Activated T-helper 1 cell treated with anti-CD3 and anti-CD28 coated beads, Interleukin-12 subunit alpha, Interleukin-12 subunit beta, Interleukin-2, Interleukin-4 antibody, amounts not matched to agents 30 ng/mL and 10 ng/mL and 1 ng/mL, durations not matched to agents 14 hours and 24 hours and 36 hours (primary cell): ENCODE data around the gene ARSI. TPM values are rescaled to one million over a fixed set of nuclear protein-coding genes. Genes with fewer than 3 reads are reported as not detected.
A peak's percentile ranks its signal among the peaks of the same experiment; 100 is the strongest.

Experiments used
- DNase-seq: peaks from one replicate; pipeline ENCODE4 v3.0.0; 2021; ENCODE audit warnings: low spot score
- H3K27ac Mint-ChIP-seq: one replicate; pipeline ENCODE4 v1.8.0; 2021; ENCODE audit warnings: mild to moderate bottlenecking, mixed read lengths
- H3K27me3 Mint-ChIP-seq: one replicate; pipeline ENCODE4 v1.8.0; 2022; ENCODE audit warnings: mild to moderate bottlenecking, moderate library complexity, mixed read lengths; ENCODE audit not compliant: insufficient read depth
- H3K36me3 Mint-ChIP-seq: one replicate; pipeline ENCODE4 v1.8.0; 2021; ENCODE audit warnings: low read depth, mixed read lengths
- H3K4me1 Mint-ChIP-seq: one replicate; pipeline ENCODE4 v1.8.0; 2021; ENCODE audit warnings: low read depth, mixed read lengths
- H3K4me3 Mint-ChIP-seq: one replicate; pipeline ENCODE4 v1.8.0; 2021; ENCODE audit warnings: mild to moderate bottlenecking, moderate library complexity, mixed read lengths
- H3K9me3 Mint-ChIP-seq: one replicate; pipeline ENCODE4 v1.8.0; 2021; ENCODE audit warnings: mixed read lengths
- intact Hi-C: fragments of 100-400 bp; cut with micrococcal nuclease; formaldehyde crosslinking; loops from one replicate; pipeline ENCODE4 v1.15.1; 2024
- total RNA-seq: library from RNA; stranded (reverse); gene quantifications from 2 replicates; pipeline ENCODE4 v1.2.3, GENCODE V29; 2022

ARSI gene
- total RNA-seq, 1 donor from 2014 or later: not detected

DNA sequence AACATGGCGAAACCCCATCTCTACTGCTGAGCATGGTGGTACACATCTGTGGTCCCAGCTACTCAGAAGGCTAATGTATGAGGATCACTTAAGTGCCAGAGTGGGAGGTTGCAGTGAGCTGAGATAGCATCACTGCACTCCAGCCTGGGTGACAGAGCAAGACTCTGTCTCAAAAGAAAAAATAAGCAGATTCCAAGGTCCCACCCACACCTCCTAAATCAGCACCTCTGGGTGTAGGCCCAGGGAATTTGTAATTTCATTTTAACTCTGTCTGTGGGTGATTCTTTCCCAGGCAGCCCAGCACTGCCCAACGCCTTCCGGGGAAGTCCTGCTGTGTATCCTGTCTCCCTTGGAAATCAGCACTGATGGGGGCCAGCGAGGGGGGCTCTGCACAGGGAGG, 25.7 kb downstream of the ARSI start:
- Mint-ChIP-seq H3K4me1 (no peaks in the 10 kb centered on the region), H3K9me3 (no peaks in the 10 kb centered on the region), H3K4me3 (no peak overlapping the region), H3K27me3 (peaks cover 13% of the 10 kb centered on the region), H3K27ac (no peak overlapping the region), H3K36me3 (no peaks in the 10 kb centered on the region)
- DNase-seq: no peak
- intact Hi-C loops: no loop called here

DNA sequence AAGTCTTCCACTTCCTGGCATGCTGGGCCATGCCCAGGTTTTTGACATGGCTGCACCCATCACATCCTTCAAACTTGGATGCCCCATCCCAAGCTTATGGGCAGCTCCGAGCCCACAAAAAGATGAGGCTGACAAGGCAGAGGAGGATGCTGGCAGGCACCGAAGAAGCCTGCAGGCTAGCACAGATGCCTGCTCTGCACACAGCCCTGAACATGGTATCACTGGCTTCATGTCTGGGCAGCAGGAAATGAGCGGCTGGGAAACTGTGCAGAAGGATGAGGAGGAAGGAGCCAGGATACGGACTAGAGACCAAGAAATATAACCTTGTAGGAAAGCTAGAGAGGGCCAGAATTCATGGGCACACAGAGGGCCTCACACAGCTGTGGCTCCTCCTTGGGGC, 27.9 kb downstream of the ARSI start:
- peaks cover 16% of the 10 kb centered on the region for H3K27me3 Mint-ChIP-seq
- H3K4me3 Mint-ChIP-seq: no peak overlapping the region
- H3K9me3 Mint-ChIP-seq: no peaks in the 10 kb centered on the region
- intact Hi-C loops: no loop called here
- no peak for DNase-seq
- no peak overlapping the region for H3K27ac Mint-ChIP-seq
- H3K4me1 Mint-ChIP-seq: no peaks in the 10 kb centered on the region
- no peaks in the 10 kb centered on the region for H3K36me3 Mint-ChIP-seq

DNA sequence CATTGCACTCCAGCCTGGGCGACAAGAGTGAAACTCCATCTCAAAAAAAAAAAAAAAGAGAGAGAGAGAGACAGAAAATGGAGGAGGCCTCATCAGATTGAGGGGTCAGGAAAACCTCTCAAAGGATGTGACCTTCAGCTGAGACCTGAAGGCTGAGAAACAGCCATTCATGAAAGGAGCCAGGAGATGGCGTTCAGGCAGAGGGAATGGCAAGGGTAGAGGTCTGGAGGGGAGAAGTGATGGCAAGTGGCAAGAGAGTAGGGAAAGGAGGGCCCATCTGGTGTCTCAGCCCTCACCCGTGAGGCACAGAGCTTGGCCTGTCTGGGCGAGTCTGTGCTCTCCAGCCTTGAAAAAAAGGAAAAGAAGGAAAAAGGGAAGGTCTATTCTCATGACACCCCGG, 30.2 kb downstream of the ARSI start:
- H3K9me3 Mint-ChIP-seq: no peaks in the 10 kb centered on the region
- H3K4me1 Mint-ChIP-seq: no peaks in the 10 kb centered on the region
- peaks cover 14% of the 10 kb centered on the region for H3K27me3 Mint-ChIP-seq
- no peak overlapping the region for H3K4me3 Mint-ChIP-seq
- no peak overlapping the region for H3K27ac Mint-ChIP-seq
- no peak for DNase-seq
- H3K36me3 Mint-ChIP-seq: no peaks in the 10 kb centered on the region
- intact Hi-C loops: loop anchor here (1.0 kb wide), 1 partner anchor 164 kb away; no protein-coding TSS in a partner anchor

DNA sequence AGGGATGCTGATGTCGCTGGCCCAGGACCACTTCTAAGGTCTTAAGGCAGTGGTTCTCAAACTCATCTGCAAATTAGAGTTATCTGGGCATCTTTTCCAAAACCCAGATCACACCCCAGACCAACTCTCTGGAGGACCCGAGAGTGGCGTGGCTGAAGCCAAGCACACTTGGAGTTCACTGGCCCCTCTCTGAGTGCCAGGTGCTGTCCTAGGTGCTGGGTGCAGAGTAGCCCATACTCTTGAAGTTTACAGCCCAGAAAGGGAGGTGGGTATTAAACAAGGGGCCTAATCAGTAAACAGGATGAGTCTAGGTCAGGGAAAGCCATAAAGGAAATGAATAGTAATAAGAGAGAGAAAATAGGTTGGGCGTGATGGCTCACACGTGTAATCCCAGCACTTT, 30.8 kb downstream of the ARSI start:
- Mint-ChIP-seq H3K27ac (no peak overlapping the region), H3K27me3 (peaks cover 14% of the 10 kb centered on the region), H3K9me3 (no peaks in the 10 kb centered on the region), H3K4me3 (no peak overlapping the region), H3K36me3 (no peaks in the 10 kb centered on the region), H3K4me1 (no peaks in the 10 kb centered on the region)
- no peak for DNase-seq
- intact Hi-C loops: loop anchor here (1.0 kb wide), 1 partner anchor 164 kb away; no protein-coding TSS in a partner anchor

DNA sequence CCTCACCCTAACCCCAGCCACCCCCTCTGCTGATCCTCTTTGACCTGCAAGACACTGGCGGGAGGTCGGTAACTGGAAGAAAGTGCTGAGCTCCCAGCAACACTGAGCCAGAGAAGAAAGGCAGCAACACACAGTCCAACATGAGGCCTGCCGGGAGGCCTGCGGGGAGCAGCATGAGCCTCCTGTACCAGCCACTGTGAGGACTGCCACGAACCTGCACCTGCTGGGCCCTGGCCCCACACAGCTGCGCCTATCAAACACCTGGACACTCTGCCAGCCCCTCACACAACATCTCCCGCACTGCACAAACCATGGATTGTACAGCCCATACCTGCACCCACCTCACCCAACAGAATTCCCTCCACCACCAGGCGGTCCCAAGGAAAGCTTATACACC, 31.4 kb downstream of the ARSI start:
- H3K27ac Mint-ChIP-seq: no peak overlapping the region
- no peak overlapping the region for H3K4me3 Mint-ChIP-seq
- H3K36me3 Mint-ChIP-seq: no peaks in the 10 kb centered on the region
- no peaks in the 10 kb centered on the region for H3K9me3 Mint-ChIP-seq
- no peak for DNase-seq
- peaks cover 10% of the 10 kb centered on the region for H3K27me3 Mint-ChIP-seq
- H3K4me1 Mint-ChIP-seq: no peaks in the 10 kb centered on the region
- intact Hi-C loops: no loop called here

DNA sequence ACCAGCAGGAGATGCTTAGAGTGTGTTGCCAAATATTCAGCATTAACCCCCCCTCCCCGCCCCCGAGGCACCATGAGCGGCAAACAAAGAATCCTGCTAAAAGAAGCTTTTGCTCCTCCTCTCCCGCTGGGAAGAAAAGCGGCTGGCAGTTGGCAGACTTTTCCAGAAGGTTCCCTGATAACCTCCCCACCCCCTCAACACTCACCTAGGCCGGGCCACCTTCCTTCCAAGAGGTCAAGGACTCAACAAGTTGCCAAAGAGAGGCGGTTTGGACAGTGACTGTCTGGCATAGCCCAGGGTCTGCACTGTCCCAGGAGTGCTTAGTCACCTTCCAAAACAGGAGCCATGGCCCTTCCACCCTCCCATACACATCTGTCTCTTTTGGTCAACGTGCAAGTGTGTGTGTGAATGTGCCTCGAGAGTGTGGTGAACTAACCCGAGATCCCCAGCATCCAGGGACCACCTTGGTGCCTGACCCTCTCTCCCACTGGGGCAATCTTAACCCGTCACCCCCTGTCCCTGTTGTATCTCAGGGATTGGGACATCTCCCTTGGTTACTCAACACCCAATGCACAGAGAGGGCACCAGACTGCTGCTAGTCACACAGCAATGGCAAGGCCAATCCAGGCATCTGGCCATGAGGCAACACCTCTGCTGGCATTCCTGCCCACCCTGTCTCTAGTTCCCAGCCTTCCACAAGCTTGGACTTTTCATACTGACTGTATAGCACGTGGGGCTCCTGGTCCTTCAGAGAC, 32.0 kb downstream of the ARSI start:
- Mint-ChIP-seq H3K36me3 (no peaks in the 10 kb centered on the region), H3K27me3 (peaks cover 6% of the 10 kb centered on the region), H3K27ac (no peak overlapping the region), H3K4me1 (no peaks in the 10 kb centered on the region), H3K4me3 (no peak overlapping the region), H3K9me3 (no peaks in the 10 kb centered on the region)
- intact Hi-C loops: no loop called here
- DNase-seq: no peak

DNA sequence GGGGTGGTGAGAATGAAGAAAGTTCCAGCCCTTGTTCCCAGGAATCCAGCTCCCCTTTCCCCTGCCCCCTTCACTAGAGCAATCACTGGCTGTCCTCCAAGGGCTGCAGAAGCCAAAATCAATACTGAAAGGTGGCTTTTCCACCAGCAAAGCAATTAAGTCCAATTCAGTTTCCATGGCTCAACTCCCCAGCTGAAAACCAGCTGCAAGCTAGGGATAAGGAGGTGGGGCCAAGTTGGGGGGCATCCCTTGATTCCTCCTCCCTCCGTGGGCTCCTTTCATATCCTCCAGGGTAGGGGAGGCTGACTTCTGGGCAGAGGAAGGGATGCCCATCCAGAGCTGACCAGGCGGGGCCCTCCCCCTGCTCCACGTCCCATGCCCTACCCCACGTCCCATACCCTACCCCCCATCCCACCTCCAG, 35.8 kb downstream of the ARSI start:
- intact Hi-C loops: no loop called here
- H3K27ac Mint-ChIP-seq: no peak overlapping the region

DNA sequence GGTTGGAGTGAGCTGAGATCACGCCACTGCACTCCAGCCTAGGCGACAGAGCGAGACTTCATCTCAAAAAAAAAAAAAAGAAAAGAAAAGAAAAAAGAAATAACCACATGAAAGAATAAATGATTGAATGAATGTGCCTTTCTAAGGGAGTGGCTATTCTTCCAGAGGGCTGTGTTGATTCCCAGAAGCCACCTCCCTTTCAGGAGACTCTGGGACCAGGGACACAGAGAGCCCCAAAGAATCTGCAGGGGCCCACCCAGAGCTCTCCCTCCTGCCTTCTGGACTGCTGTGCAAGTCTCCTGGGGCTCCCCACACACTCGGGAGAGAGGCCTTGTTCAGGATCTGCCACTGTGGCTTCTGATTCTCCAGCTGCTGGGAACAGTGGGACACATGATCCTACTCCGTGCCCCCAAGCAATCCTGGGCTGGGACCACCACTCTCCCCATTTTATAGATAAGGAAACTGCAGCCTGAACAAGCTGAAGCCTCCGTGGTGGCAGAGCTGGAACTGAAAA, 36.8 kb downstream of the ARSI start:
- Mint-ChIP-seq H3K27ac (no peak overlapping the region), H3K4me1 (no peaks in the 10 kb centered on the region), H3K27me3 (peaks cover 3% of the 10 kb centered on the region), H3K36me3 (no peaks in the 10 kb centered on the region), H3K9me3 (no peaks in the 10 kb centered on the region), H3K4me3 (no peak overlapping the region)
- DNase-seq: no peak
- intact Hi-C loops: no loop called here

More for the DNA sequence above, 35.8 kb downstream of the ARSI start:
- Mint-ChIP-seq H3K27me3 (peaks cover 3% of the 10 kb centered on the region), H3K9me3 (no peaks in the 10 kb centered on the region), H3K4me3 (no peak overlapping the region), H3K36me3 (no peaks in the 10 kb centered on the region), H3K4me1 (no peaks in the 10 kb centered on the region)
- DNase-seq: no peak

DNA sequence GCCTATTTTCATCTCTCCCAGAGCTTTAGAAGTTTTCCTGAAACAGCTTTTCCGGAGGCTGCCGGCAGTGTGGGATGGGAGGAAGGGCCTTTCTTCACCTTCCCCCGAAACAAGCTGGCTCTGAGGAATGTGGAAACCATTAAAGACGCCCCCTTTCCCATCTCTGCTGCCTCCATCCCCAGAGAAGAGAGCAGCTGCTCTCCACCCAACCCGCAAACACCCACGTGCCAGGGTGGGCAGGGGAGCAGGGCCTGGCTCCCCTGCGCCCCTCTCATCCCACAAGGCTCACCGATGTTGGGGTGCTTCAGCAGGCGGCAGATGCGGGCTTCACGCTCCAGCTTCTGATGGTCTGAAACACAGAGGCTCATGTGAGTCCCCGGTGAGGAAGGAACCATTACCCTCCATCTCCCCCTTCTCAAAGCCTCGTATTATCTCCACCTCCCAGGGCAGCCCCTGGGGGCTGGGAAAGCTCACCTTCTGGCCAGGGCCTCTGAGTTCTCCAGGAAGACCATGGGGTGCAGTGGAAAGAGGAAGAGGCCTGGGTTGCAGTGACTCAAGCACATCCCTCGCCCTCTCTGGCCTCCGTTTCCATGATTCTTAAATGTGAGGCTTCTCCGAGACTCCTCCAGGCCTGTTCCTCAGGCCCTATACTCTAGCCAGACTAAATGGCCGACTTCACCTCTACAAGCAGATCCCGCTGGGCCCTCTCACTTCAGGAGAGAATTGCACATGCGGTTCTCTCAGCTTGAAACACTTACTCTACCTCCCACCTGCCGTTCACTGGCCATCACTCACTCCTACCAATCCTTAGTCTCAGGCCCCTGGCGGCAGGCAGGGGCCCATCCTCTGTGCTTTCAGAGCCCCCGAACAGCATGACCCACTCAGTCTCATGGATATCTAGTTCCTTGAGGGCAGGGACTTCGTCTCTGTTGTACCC, 37.8 kb downstream of the ARSI start:
- H3K36me3 Mint-ChIP-seq: no peaks in the 10 kb centered on the region
- H3K4me3 Mint-ChIP-seq: no peak overlapping the region
- no peaks in the 10 kb centered on the region for H3K27me3 Mint-ChIP-seq
- peak overlapping the region; percentile 25 for H3K27ac Mint-ChIP-seq
- DNase-seq: no peak
- H3K9me3 Mint-ChIP-seq: no peaks in the 10 kb centered on the region
- no peaks in the 10 kb centered on the region for H3K4me1 Mint-ChIP-seq
- intact Hi-C loops: no loop called here

DNA sequence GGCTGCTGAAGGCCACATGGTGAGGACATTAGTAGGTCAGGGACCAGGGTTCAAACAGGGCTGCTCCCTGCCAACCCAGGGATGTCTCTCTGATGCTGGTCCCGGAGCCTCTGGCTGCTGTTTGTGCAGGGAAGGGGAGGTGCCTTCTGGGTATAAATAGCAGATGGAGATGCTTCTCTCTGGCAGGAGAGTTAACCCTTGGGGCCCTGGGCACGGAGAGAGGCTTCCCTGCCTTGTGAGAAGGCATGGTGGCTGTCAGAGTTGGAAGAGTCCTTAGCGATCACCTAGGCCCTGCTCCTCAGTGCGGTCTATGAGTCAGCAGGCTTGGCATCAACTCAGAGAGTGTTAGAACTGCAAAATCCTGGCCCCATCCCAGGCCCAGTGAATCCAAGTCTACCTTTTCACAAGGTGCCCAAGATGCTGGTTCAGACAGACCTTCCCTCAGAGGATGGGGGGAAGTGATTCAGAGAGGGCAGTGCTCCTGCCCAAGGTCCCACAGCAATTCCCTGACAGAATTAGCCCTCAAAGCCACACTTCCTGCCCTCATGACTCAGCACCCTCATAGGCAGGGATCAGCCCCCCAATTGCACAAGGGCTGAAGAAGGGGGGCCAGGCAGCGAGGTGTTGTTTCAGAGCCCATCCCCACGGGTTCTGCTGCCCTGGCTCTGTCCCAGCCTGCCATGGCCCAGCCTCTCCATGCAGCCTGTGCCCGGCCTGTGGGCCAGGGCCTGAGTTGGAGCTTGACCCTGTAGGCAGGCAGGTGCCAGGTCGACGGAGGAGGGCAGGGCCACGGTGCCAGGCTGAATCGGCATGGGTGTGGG, 38.7 kb downstream of the ARSI start:
- intact Hi-C loops: no loop called here
- no peak overlapping the region for H3K4me3 Mint-ChIP-seq
- DNase-seq: no peak
- no peaks in the 10 kb centered on the region for H3K4me1 Mint-ChIP-seq
- no peaks in the 10 kb centered on the region for H3K9me3 Mint-ChIP-seq
- H3K27me3 Mint-ChIP-seq: no peaks in the 10 kb centered on the region
- H3K36me3 Mint-ChIP-seq: no peaks in the 10 kb centered on the region
- H3K27ac Mint-ChIP-seq: no peak overlapping the region

DNA sequence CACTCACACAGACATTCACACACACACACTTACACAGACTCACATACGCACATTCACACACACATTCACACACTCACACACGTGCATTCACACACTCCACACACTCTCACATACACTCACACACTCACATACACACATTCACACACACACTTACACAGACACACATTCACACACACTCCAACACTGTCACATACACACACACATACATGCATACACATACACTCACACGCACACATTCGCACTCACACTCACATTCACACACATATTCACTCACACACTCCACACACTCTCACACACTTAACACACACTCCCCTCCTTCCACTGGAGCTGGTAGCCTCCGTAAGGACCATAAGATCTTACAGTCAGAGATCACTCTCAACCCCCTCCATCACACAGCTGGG, 39.3 kb downstream of the ARSI start:
- no peak for DNase-seq
- H3K27ac Mint-ChIP-seq: no peak overlapping the region
- no peak overlapping the region for H3K4me3 Mint-ChIP-seq
- H3K4me1 Mint-ChIP-seq: no peaks in the 10 kb centered on the region
- no peaks in the 10 kb centered on the region for H3K9me3 Mint-ChIP-seq
- intact Hi-C loops: no loop called here
- no peaks in the 10 kb centered on the region for H3K36me3 Mint-ChIP-seq
- no peaks in the 10 kb centered on the region for H3K27me3 Mint-ChIP-seq

DNA sequence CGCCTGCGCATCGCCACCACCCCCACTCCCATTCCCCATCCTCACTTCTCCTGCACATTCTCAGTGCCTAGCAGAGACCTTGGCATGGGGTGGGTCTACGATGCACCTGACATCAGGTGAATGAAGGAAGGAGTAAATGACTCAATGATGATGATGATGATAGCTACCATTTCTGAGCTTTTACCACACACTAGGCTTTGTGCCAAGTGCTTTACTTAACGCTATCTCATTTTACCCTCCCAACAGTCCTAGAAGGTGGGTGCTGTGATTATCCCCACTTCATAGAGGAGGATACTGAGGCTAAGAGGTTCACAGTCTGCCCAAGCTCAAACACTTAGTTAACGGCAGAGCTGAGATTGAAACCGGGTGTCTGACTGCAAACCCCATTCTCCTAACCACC, 40.2 kb downstream of the ARSI start:
- H3K4me1 Mint-ChIP-seq: no peaks in the 10 kb centered on the region
- H3K27ac Mint-ChIP-seq: no peak overlapping the region
- intact Hi-C loops: no loop called here
- H3K9me3 Mint-ChIP-seq: no peaks in the 10 kb centered on the region
- no peaks in the 10 kb centered on the region for H3K36me3 Mint-ChIP-seq
- no peak overlapping the region for H3K4me3 Mint-ChIP-seq
- no peaks in the 10 kb centered on the region for H3K27me3 Mint-ChIP-seq
- no peak for DNase-seq
